SK-N-SH (cell line): ENCODE measurements around the gene PARVB. TPM values are rescaled to one million over a fixed set of nuclear protein-coding genes. Genes with fewer than 3 reads are reported as not detected.

Experiments
- CTCF ChIA-PET: fragments of 300-600, 350-600 bp; formaldehyde crosslinking; extraction: SDS; loops from one replicate; lab custom pipeline; 2021; lab: Yijun Ruan, JAX
- POLR2A ChIA-PET: fragments of 350-600 bp; sonication (Branson Sonifier 250); formaldehyde crosslinking; extraction: SDS; loops from one replicate; lab custom pipeline; 2020; ENCODE audit warnings: antibody characterized with exemption, inconsistent platforms; lab: Yijun Ruan, JAX
- DNase-seq: peaks from one replicate; pipeline ENCODE4 v3.0.0; 2012
- H2AFZ ChIP-seq: fragments of 200-600 bp; sonication (generic); 2 replicates; pipeline ENCODE4 v1.8.1; 2016; ENCODE audit warnings: antibody characterized with exemption, mild to moderate bottlenecking, low read depth
- H3F3A ChIP-seq: fragments of 200-600 bp; sonication (generic); replicated peaks from 2 replicates; pipeline ENCODE3; 2016; ENCODE audit warnings: antibody characterized with exemption, mild to moderate bottlenecking; ENCODE audit not compliant: insufficient read depth
- H3K27ac ChIP-seq, 2 experiments: fragments of 200-500 bp in 1 of 2; fragments of 200-600 bp in 1 of 2; sonication (Bioruptor generic) in 1 of 2; sonication (generic), shearing (Covaris generic) in 1 of 2; 2 replicates each; pipeline versions ENCODE4 v1.5.1 to v1.6.1; 2014 to 2016; ENCODE audit warnings: low read depth in 2 of 2, inconsistent platforms in 1 of 2, low read length in 1 of 2, mild to moderate bottlenecking in 1 of 2, mixed read lengths in 1 of 2
- H3K27me3 ChIP-seq: fragments of 200-600 bp; sonication (generic), shearing (Covaris generic); 2 replicates; pipeline ENCODE4 v1.6.1; 2016; ENCODE audit warnings: mixed run types; ENCODE audit not compliant: insufficient read depth
- H3K36me3 ChIP-seq, 2 experiments: fragments of 200-500 bp in 1 of 2; fragments of 200-600 bp in 1 of 2; sonication (Bioruptor generic) in 1 of 2; sonication (generic) in 1 of 2; replicated peaks in 1 of 2; 2 replicates each; pipeline versions ENCODE3 to v1.5.1; 2014 to 2016; ENCODE audit warnings: low read length in 1 of 2, mild to moderate bottlenecking in 1 of 2; ENCODE audit not compliant: insufficient read depth in 2 of 2, control insufficient read depth in 1 of 2
- H3K4me1 ChIP-seq, 2 experiments: fragments of 200-500 bp in 1 of 2; fragments of 200-600 bp in 1 of 2; sonication (Bioruptor generic) in 1 of 2; sonication (generic), shearing (Covaris generic) in 1 of 2; 2 replicates each; pipeline versions ENCODE4 v1.5.1 to v1.6.1; 2014 to 2016; ENCODE audit warnings: low read depth in 1 of 2, low read length in 1 of 2, mixed run types in 1 of 2; ENCODE audit not compliant: insufficient read depth in 2 of 2, control insufficient read depth in 1 of 2
- H3K4me2 ChIP-seq: fragments of 200-600 bp; sonication (generic), shearing (Covaris generic); 2 replicates; pipeline ENCODE4 v1.6.1; 2017; ENCODE audit warnings: mixed run types
- H3K4me3 ChIP-seq, 2 experiments: fragments of 200-500 bp in 1 of 2; fragments of 200-600 bp in 1 of 2; sonication (Bioruptor generic) in 1 of 2; sonication (generic), shearing (Covaris generic) in 1 of 2; 2 replicates each; pipeline versions ENCODE4 v1.5.1 to v1.8.1; 2014 to 2016; ENCODE audit warnings: low read depth in 2 of 2, inconsistent platforms in 1 of 2, low read length in 1 of 2, mild to moderate bottlenecking in 1 of 2, mixed read lengths in 1 of 2, moderate library complexity in 1 of 2
- H3K79me2 ChIP-seq: fragments of 200-600 bp; sonication (generic); 2 replicates; pipeline ENCODE4 v1.8.1; 2017; ENCODE audit warnings: mild to moderate bottlenecking; ENCODE audit not compliant: insufficient read depth
- H3K9ac ChIP-seq: fragments of 200-600 bp; sonication (generic); 2 replicates; pipeline ENCODE4 v1.6.1; 2017; ENCODE audit warnings: mixed run types
- H3K9me2 ChIP-seq: fragments of 200-600 bp; sonication (generic); 2 replicates; pipeline ENCODE4 v1.6.1; 2017; ENCODE audit warnings: mixed run types
- H3K9me3 ChIP-seq: fragments of 200-600 bp; sonication (generic); 2 replicates; pipeline ENCODE4 v1.6.1; 2017; ENCODE audit warnings: mixed run types, mild to moderate bottlenecking, moderate library complexity
- H4K20me1 ChIP-seq: fragments of 200-600 bp; sonication (generic); 2 replicates; pipeline ENCODE4 v1.6.1; 2017; ENCODE audit warnings: mild to moderate bottlenecking, mixed run types; ENCODE audit not compliant: insufficient read depth
- FOSL2 ChIP-seq: IDR thresholded peaks from 2 replicates; pipeline ENCODE4 v1.4.0; 2012; ENCODE audit warnings: low read depth, mild to moderate bottlenecking, moderate library complexity, borderline replicate concordance
- FOXJ3 ChIP-seq: sonication (generic); formaldehyde crosslinking; IDR thresholded peaks from 2 replicates; pipeline ENCODE4 v1.5.1; 2020; ENCODE audit warnings: mild to moderate bottlenecking, missing genetic modification reagents
- GATA2 ChIP-seq: sonication (generic); formaldehyde crosslinking; IDR thresholded peaks from 2 replicates; pipeline ENCODE4 v1.5.0; 2020; ENCODE audit warnings: mild to moderate bottlenecking, missing genetic modification reagents
- RAD21 ChIP-seq: IDR thresholded peaks from 2 replicates; pipeline ENCODE4 v1.6.1; 2012; ENCODE audit warnings: mild to moderate bottlenecking, low read length
- REST ChIP-seq: IDR thresholded peaks from 2 replicates; pipeline ENCODE4 v1.6.1; 2012; ENCODE audit warnings: mild to moderate bottlenecking, low read depth, low read length, moderate library complexity
- USF1 ChIP-seq: IDR thresholded peaks from 2 replicates; pipeline ENCODE4 v1.4.0; 2012; ENCODE audit warnings: low read depth, borderline replicate concordance
- USF2 ChIP-seq: fragments of 150-350 bp; IDR thresholded peaks from 2 replicates; pipeline ENCODE4 v1.6.1; 2017; ENCODE audit warnings: antibody characterized with exemption, low read length, low read depth, borderline replicate concordance
- WGBS: methylation state at CpG from one replicate; pipeline ENCODE4 v1.1.6; 2017; ENCODE audit warnings: low lambda C conversion rate; 5-methylcytosine and 5-hydroxymethylcytosine counted together
- polyA plus RNA-seq, 3 experiments: library from polyadenylated mRNA; depleted of rRNA; stranded (reverse); fragments of >200 nt; gene quantifications; 2 replicates each; pipeline ENCODE4 v1.2.3, GENCODE V29; 2012

Gene PARVB
- polyA plus RNA-seq, 1 of the 3 experiments (the other 2 are of a cell fraction) = 87.8 TPM

- WGBS = 87% methylated on average over 9 of the region's 9 CpGs
- Histone ChIP-seq H3K4me3 (no peak overlapping the region), H3K4me1 (peaks cover 0 to 6% of the 10 kb centered on the region in 2 experiments; a peak in 1 of 4 replicates), H3K9me2 (no peaks in the 10 kb centered on the region), H3K9ac (no peak overlapping the region), H3K27ac (no peak overlapping the region), H3F3A (peaks cover 7% of the 10 kb centered on the region), H3K4me2 (no peak overlapping the region), H3K27me3 (no peaks in the 10 kb centered on the region), H3K36me3 (peaks cover 46 to 87% of the 10 kb centered on the region in 2 experiments), H3K9me3 (no peaks in the 10 kb centered on the region), H3K79me2 (no peaks in the 10 kb centered on the region), H2AFZ (no peak overlapping the region)
- POLR2A ChIA-PET = no interaction called here
- no peak for DNase-seq
- CTCF ChIA-PET = interaction anchor here (1.3 to 8.2 kb wide), 16 partner anchors 10 to 691 kb away, joined by 3 to 234 read pairs (median 14); no protein-coding TSS in a partner anchor
- no peak for TF ChIP-seq FOSL2
- no peak for TF ChIP-seq GATA2 (CRISPR knock-in tag)
- no peak for TF ChIP-seq USF2
- TF ChIP-seq USF1 = no peak
- no peak for TF ChIP-seq FOXJ3 (CRISPR knock-in tag)
- TF ChIP-seq, all 33 proteins: peak for 0
- H4K20me1 ChIP-seq = peaks cover 4% of the 10 kb centered on the region; the same call in 1 of the 2 replicates
Observed at GRCh38 chr22:43994416-43994815, 29.7 kb upstream of the PARVB start.

GRCh38 chr22:43995057-43995685, 28.9 kb upstream of the PARVB start:
- Histone ChIP-seq H3K27me3 (no peaks in the 10 kb centered on the region), H3K4me2 (no peak overlapping the region), H3K9me2 (no peaks in the 10 kb centered on the region), H3K9me3 (no peaks in the 10 kb centered on the region), H4K20me1 (peaks cover 4% of the 10 kb centered on the region; the same call in 1 of the 2 replicates), H2AFZ (no peak overlapping the region), H3K36me3 (peaks cover 42 to 82% of the 10 kb centered on the region in 2 experiments), H3K4me1 (peaks cover 0 to 6% of the 10 kb centered on the region in 2 experiments; a peak in 1 of 4 replicates), H3K27ac (no peak overlapping the region), H3F3A (peaks cover 10% of the 10 kb centered on the region), H3K9ac (no peak overlapping the region), H3K79me2 (no peaks in the 10 kb centered on the region), H3K4me3 (no peak overlapping the region)
- TF ChIP-seq RAD21 (no peak), REST (no peak)
- CTCF ChIA-PET = interaction anchor here (3.1 to 8.2 kb wide), 3 partner anchors 74 to 630 kb away, joined by 19 to 234 read pairs (median 121); no protein-coding TSS in a partner anchor
- WGBS = 86% methylated on average over 10 of the region's 15 CpGs
- POLR2A ChIA-PET = no interaction called here
- DNase-seq = no peak
